ENCODE results near the gene TAOK1. TPM values are rescaled to one million over a fixed set of nuclear protein-coding genes. Genes with fewer than 3 reads are reported as not detected.

The TAOK1 gene
- total RNA-seq, 1 donor from 2014 or later: 42.2 TPM

- no peaks in the 10 kb centered on the region for H3K9me3 ChIP-seq
- H3K36me3 ChIP-seq: peaks cover 0 to 9% of the 10 kb centered on the region in 2 donors
- peak overlapping the region; percentile 61 for H3K27ac ChIP-seq
- intact Hi-C loops (cut with DNase I): loop anchor here (10.0 kb wide), 1 partner anchor 350 kb away; the partner anchor contains the start of gene SSH2
- peaks cover 75% of the 10 kb centered on the region for H3K4me1 ChIP-seq
- H3K4me3 ChIP-seq: peak overlapping the region; percentile 11 to 16
- DNase-seq (ENCODE audit: extremely low spot score in 2 of 2): no peak
- no peaks in the 10 kb centered on the region for H3K27me3 ChIP-seq
- no peak for TF ChIP-seq POLR2A (IDR thresholded peaks at IDR 0.05)
- TF ChIP-seq CTCF (IDR thresholded peaks at IDR 0.05): no peak
- no peak for TF ChIP-seq POLR2AphosphoS5 (IDR thresholded peaks at IDR 0.05; ENCODE audit: insufficient read depth in 1 of 2, low read depth in 1 of 2)
Observed at GRCh38 chr17:29585080-29585751, 195.1 kb downstream of the TAOK1 start.

- intact Hi-C loops (cut with DNase I): loop anchor here (10.0 kb wide), 1 partner anchor 348 kb away; the partner anchor contains the start of gene SSH2
- Histone ChIP-seq H3K27ac (peak overlapping the region; percentile 34), H3K4me1 (peaks cover 75% of the 10 kb centered on the region), H3K27me3 (no peaks in the 10 kb centered on the region), H3K4me3 (no peak overlapping the region), H3K9me3 (no peaks in the 10 kb centered on the region), H3K36me3 (peaks cover 0 to 8% of the 10 kb centered on the region in 2 donors)
- TF ChIP-seq POLR2A (IDR thresholded peaks at IDR 0.05): no peak
- no peak for TF ChIP-seq POLR2AphosphoS5 (IDR thresholded peaks at IDR 0.05; ENCODE audit: insufficient read depth in 1 of 2, low read depth in 1 of 2)
- TF ChIP-seq CTCF (IDR thresholded peaks at IDR 0.05): no peak
- DNase-seq (ENCODE audit: extremely low spot score in 2 of 2): no peak
Observed at GRCh38 chr17:29586676-29587469, 196.7 kb downstream of the TAOK1 start.

- Histone ChIP-seq H3K4me1 (peaks cover 75% of the 10 kb centered on the region), H3K9me3 (no peaks in the 10 kb centered on the region), H3K36me3 (peaks cover 0 to 1% of the 10 kb centered on the region in 2 donors), H3K27ac (peak overlapping the region; percentile 80), H3K27me3 (no peaks in the 10 kb centered on the region), H3K4me3 (peak overlapping the region; percentile 83 to 94)
- TF ChIP-seq POLR2A (IDR thresholded peaks at IDR 0.05) (no peak), POLR2AphosphoS5 (IDR thresholded peaks at IDR 0.05; ENCODE audit: insufficient read depth in 1 of 2, low read depth in 1 of 2) (no peak), CTCF (IDR thresholded peaks at IDR 0.05) (no peak)
- no peak for DNase-seq (ENCODE audit: extremely low spot score in 2 of 2)
- intact Hi-C loops (cut with DNase I): loop anchor here (10.0 kb wide), 1 partner anchor 347 kb away; the partner anchor contains the start of gene SSH2
Observed at GRCh38 chr17:29587591-29587990, 197.4 kb downstream of the TAOK1 start.

GRCh38 chr17:29588017-29588561, 197.9 kb downstream of the TAOK1 start:
- H3K27ac ChIP-seq: peak overlapping the region; percentile 80
- H3K9me3 ChIP-seq: no peaks in the 10 kb centered on the region
- no peaks in the 10 kb centered on the region for H3K27me3 ChIP-seq
- H3K36me3 ChIP-seq: no peaks in the 10 kb centered on the region
- intact Hi-C loops (cut with DNase I): loop anchor here (10.0 kb wide), 1 partner anchor 347 kb away; the partner anchor contains the start of gene SSH2
- TF ChIP-seq CTCF (IDR thresholded peaks at IDR 0.05): no peak
- H3K4me1 ChIP-seq: peaks cover 73% of the 10 kb centered on the region
- DNase-seq (ENCODE audit: extremely low spot score in 2 of 2): no peak
- peak overlapping the region; percentile 83 to 94 for H3K4me3 ChIP-seq
